Left colon (tissue), 2 donors: ENCODE data around the gene RDH12. TPM values are rescaled to one million over a fixed set of nuclear protein-coding genes. Genes with fewer than 3 reads are reported as not detected.

Experiments used
- ATAC-seq: fragments of 200-7000 bp; cut with Tn5 transposase; one replicate; pipeline ENCODE4 v1.9.1; 2020; ENCODE audit warnings: mild to moderate bottlenecking, moderate library complexity
- DNase-seq, 2 donors: peaks; one replicate each; pipeline ENCODE4 v3.0.0-alpha.2; 2020
- intact Hi-C, 2 donors: fragments of 100-400 bp; cut with DNase I in 1 of 2; cut with micrococcal nuclease in 1 of 2; formaldehyde crosslinking; loops; one replicate each; pipeline versions ENCODE4 v1.11.2 to v1.14.0; 2022; cut with DNase I, micrococcal nuclease
- total RNA-seq, 2 donors: library from RNA; stranded (reverse); fragmentation: NEBNext Ultra II Directional; extraction: Animal tissue kit (Norgen Biotek cat#: 25700); gene quantifications; one replicate each; pipeline ENCODE4 v1.2.1, GENCODE V29; 2021
- donor health status: DM: no; HTN: no; CAD: no.
- donor health status: DM: yes; HTN: yes; CAD: no.

Gene RDH12
- total RNA-seq, 2 donors from 2014 or later, result not detected

- DNase-seq (peak in 1 of 2 donors; percentile 33), ATAC-seq (no peak)
- intact Hi-C loops, result no loop called here
Observed at GRCh38 chr14:67735336-67736147, 33.9 kb downstream of the RDH12 start.

- DNase-seq, result peak in 1 of 2 donors; percentile 16
- peak; percentile 50 for ATAC-seq
- intact Hi-C loops, result no loop called here
Observed at GRCh38 chr14:67736771-67737170, 35.1 kb downstream of the RDH12 start.

- intact Hi-C loops, result no loop called here
- DNase-seq, result peak; percentile 46 to 49
- peak; percentile 89 for ATAC-seq
Observed at GRCh38 chr14:67738740-67739504, 37.2 kb downstream of the RDH12 start.

GRCh38 chr14:67744046-67744445 is 42.4 kb downstream of the RDH12 start:
- ATAC-seq, result no peak
- intact Hi-C loops, result no loop called here
- no peak for DNase-seq

- no peak for DNase-seq
- no peak for ATAC-seq
- intact Hi-C loops, result no loop called here
Observed at GRCh38 chr14:67746927-67747326, 45.2 kb downstream of the RDH12 start.

GRCh38 chr14:67748312-67748711 is 46.6 kb downstream of the RDH12 start:
- ATAC-seq, result no peak
- intact Hi-C loops, result no loop called here
- no peak for DNase-seq

- intact Hi-C loops, result no loop called here
- DNase-seq (no peak), ATAC-seq (no peak)
Observed at GRCh38 chr14:67749341-67750084, 47.8 kb downstream of the RDH12 start.

GRCh38 chr14:67756496-67756895 is 54.8 kb downstream of the RDH12 start:
- intact Hi-C loops, result no loop called here
- ATAC-seq, result no peak
- DNase-seq, result no peak

GRCh38 chr14:67757175-67757574 is 55.5 kb downstream of the RDH12 start:
- peak; percentile 25 for ATAC-seq
- intact Hi-C loops, result no loop called here

GRCh38 chr14:67759916-67760315 is 58.2 kb downstream of the RDH12 start:
- DNase-seq, result no peak
- intact Hi-C loops, result no loop called here

More at GRCh38 chr14:67757175-67757574, 55.5 kb downstream of the RDH12 start:
- DNase-seq, result no peak

GRCh38 chr14:67762051-67762450 is 60.4 kb downstream of the RDH12 start:
- DNase-seq (no peak), ATAC-seq (no peak)
- intact Hi-C loops, result no loop called here

More at GRCh38 chr14:67759916-67760315, 58.2 kb downstream of the RDH12 start:
- ATAC-seq, result no peak

- ATAC-seq (peak; percentile 83), DNase-seq (no peak)
- intact Hi-C loops, result no loop called here
Observed at GRCh38 chr14:67763158-67763822, 61.6 kb downstream of the RDH12 start.

GRCh38 chr14:67764496-67764895 is 62.8 kb downstream of the RDH12 start:
- ATAC-seq, result peak; percentile 78
- intact Hi-C loops, result no loop called here
- DNase-seq, result peak in 1 of 2 donors; percentile 41

- DNase-seq (no peak), ATAC-seq (peak; percentile 62)
- intact Hi-C loops, result no loop called here
Observed at GRCh38 chr14:67765192-67765834, 63.6 kb downstream of the RDH12 start.

- intact Hi-C loops, result no loop called here
- peak in 1 of 2 donors; percentile 18 for DNase-seq
- ATAC-seq, result peak; percentile 15
Observed at GRCh38 chr14:67766035-67766680, 64.5 kb downstream of the RDH12 start.

GRCh38 chr14:67768219-67768618 is 66.5 kb downstream of the RDH12 start:
- intact Hi-C loops, result no loop called here
- ATAC-seq (no peak), DNase-seq (no peak)

- intact Hi-C loops, result no loop called here
- DNase-seq (no peak), ATAC-seq (no peak)
Observed at GRCh38 chr14:67773844-67774377, 72.2 kb downstream of the RDH12 start.
